ENCODE data around the gene PTPRM.

- TF ChIP-seq CTCF (conservative IDR thresholded peaks at IDR 0.05; ENCODE audit: low read depth in 2 of 2) (no peak), POLR2AphosphoS5 (IDR thresholded peaks at IDR 0.05; ENCODE audit: low read depth) (no peak), EZH2 (IDR thresholded peaks at IDR 0.05; ENCODE audit: low read depth, unreplicated experiment) (no peak), CREB1 (CRISPR knock-in tag; IDR thresholded peaks at IDR 0.05; ENCODE audit: low read depth) (no peak), EZH2phosphoT487 (IDR thresholded peaks at IDR 0.05; ENCODE audit: unreplicated experiment) (no peak), NANOG (IDR thresholded peaks at IDR 0.05; ENCODE audit: borderline replicate concordance) (no peak), STAT1 (IDR thresholded peaks at IDR 0.05; ENCODE audit: unreplicated experiment) (no peak), REST (IDR thresholded peaks at IDR 0.05; ENCODE audit: unreplicated experiment) (no peak), ZNF331 (CRISPR knock-in tag; IDR thresholded peaks at IDR 0.05; ENCODE audit: low read depth) (no peak)
Measured at GRCh38 chr18:7558769-7559168, 8.3 kb upstream of the PTPRM start.
